NCI-H2196 (cell line): ENCODE results near the gene GTPBP2.

Source experiments
- DNase-seq: peaks from one replicate; lab custom pipeline; 2025; ENCODE audit not compliant: unreplicated experiment; lab: John Stamatoyannopoulos, UW

The GTPBP2 gene, protein sequence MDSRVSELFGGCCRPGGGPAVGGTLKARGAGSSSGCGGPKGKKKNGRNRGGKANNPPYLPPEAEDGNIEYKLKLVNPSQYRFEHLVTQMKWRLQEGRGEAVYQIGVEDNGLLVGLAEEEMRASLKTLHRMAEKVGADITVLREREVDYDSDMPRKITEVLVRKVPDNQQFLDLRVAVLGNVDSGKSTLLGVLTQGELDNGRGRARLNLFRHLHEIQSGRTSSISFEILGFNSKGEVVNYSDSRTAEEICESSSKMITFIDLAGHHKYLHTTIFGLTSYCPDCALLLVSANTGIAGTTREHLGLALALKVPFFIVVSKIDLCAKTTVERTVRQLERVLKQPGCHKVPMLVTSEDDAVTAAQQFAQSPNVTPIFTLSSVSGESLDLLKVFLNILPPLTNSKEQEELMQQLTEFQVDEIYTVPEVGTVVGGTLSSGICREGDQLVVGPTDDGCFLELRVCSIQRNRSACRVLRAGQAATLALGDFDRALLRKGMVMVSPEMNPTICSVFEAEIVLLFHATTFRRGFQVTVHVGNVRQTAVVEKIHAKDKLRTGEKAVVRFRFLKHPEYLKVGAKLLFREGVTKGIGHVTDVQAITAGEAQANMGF

DNA sequence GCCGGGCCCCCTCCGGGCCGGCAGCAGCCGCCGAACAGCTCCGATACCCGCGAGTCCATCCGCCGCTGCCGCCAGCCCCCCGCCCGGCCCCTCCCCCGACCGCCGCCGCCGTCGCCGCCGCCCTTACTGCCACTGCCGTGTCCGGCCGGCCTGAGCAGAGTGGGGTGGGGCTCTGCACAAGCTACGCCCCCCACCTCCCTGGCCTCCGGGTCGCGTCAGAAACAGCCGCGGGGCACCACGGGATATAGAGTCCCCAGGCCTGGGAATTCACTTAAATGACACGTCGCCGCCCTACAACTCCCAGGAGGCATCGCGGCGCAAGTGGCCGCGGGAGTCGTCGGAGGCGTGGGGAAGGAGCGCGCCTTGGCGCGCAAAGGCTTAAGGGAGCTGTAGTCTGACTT lies at the start of gene GTPBP2:
Gene GTPBP2 (minus strand): TSS at position 161 of the 401 bp plus-strand sequence. CDS start 102 bp downstream, at position 59.
- DNase-seq, result peak; percentile 99

DNA sequence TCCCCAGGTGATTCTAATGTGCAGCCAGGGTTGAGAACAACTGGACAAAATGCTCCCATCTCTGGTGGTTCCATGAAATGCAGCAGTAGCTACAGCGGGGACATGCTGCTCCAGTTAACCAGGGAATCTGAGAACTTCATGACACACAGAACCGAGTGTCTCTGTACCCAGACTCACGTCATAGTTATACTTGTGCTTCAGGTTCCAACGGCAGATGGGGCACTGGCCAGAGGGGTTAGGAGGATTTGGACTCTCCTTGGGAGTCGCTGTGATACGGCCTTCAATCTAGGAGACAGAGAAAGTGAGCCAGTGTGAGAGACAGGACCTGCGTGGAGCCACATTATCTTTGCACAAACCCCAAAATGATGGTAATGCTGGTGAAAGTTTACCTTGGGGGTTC lies 49.3 kb upstream of the GTPBP2 start:
- DNase-seq, result no peak

DNA sequence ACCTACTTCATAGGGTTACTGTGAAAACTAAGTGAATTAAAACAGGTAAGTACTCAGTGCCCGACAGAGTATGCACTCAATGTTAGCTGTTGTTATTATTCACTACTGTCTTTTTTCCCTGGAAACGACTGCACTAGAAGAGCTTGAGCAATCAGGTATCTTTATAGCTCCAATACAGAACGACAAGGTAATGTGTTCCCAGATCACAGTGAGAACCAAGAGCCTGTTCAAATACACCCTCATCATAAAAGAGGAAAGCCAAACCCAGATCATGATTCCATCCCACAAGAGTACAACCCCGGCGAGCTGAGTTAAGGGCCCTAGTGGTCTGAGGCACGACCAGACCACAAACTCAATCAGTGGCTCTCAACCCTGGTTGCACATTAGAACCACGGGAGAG lies 48.7 kb upstream of the GTPBP2 start:
- DNase-seq, result no peak

- no peak for DNase-seq
Measured at GRCh38 chr6:43676962-43677606, 48.0 kb upstream of the GTPBP2 start.

DNA sequence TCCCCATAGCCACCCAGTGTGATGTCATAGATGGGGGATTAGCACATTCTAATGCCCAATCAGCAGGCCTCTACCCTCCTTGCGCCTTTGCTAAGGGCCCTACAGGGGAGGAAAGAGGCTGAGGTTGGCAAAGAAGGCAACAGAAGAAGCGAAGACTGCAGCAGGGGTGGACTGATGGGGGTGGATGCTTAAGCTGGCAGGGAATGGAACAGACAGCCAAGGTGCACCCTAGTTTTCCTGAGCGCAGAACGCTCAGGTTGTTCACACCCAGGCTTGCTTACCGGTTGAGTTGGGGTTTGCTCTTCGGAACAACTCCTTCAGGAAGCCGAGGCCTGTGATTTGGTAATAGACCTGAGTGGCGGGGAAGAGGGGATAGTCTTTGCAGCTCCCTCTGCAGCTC lies 45.9 kb upstream of the GTPBP2 start:
- no peak for DNase-seq

- DNase-seq, result no peak
Measured at GRCh38 chr6:43674291-43674690, 45.2 kb upstream of the GTPBP2 start.

DNA sequence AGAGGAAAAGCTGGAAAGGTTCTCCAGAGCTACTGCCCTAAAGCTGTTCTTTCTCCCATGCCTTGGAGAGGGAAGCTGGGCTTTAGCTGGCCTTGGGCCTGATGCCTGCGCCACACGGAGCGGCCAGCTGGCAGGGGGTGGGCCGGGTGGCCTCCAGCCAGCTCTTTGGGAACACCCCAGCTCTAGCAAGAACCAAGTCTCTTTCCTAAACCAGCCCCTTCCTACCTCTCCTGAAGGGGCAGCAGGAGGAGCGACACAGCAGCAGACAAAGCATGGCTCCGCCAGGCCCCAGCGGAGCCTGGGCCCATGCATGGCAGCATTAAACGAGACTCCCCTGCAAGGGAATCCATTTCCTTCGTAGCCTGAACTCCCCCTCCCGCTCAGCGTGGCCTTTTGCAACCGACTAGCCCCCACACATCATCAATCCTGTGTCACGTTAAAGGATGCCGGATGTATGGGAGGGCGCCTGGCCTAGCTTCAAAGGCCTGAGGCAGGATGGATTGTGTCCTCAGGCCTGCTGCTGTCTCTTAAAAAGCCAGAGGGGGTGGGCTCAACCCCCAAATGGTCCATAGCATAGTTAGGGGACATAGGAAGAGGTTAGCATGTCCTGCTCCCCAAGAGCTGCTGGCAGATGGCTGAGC lies 44.5 kb upstream of the GTPBP2 start:
- DNase-seq, result no peak

DNA sequence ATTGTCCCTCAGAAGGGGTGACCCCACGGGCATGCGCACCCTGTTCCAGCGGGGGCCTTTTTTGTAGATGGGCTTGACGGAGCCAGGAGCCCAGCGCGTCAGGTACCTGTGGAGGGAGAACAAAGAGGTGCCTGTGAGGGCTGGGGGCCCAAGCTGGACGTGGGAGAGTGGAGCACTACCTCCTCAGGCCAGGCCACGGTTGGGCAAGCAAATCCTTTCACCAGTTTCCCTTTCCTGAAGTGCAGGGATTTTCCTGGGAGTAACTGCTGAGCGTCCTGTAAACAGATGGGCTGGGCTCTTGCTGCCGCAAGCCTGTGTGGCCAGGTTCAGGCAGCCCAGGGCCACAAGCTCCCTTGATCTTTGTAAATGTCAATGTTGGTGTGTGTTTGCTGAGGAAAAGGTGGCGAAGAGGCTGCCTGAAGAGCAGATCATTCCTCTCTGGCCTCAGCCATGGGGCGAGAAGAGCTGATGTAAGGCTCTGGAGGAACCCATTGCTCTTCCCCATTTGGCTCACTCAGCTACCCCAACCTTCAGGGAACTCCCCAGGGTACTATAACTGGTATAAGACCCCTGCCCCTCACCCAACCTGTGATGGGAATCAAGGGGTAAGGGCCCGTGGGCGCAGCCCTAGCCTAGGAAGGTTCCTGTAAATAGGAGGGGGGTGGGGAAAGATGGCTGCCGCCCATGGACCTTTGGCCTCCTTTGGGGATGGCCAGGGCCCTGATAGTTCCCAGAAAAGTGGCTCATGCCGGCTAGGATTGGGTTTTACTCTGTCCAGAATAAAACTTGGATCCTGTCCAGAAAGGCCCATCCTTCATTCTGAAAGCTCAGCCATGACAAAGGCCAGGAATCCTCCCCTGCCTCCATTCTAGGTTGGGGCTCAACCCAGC lies 43.0 kb upstream of the GTPBP2 start:
- DNase-seq, result no peak

GRCh38 chr6:43671011-43671800 lies 42.1 kb upstream of the GTPBP2 start:
- DNase-seq, result no peak

DNA sequence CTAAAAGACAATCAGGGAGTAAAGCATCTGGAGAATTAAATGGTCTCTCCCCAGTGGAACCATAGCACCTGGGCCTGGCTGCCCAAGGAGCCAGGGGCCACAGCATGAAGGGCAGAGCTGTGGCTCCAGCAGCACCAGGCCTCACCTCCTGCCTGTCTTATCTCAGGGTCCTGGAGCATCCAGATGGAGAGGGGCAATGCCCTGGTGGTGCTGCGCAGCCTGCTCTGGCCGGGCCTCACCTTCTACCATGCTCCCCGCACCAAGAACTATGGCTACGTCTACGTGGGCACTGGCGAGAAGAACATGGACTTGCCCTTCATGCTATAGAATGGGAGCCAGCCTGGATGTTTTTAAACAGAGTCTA lies 41.5 kb upstream of the GTPBP2 start:
- no peak for DNase-seq

- no peak for DNase-seq
Measured at GRCh38 chr6:43669922-43670622, 41.0 kb upstream of the GTPBP2 start.

GRCh38 chr6:43669050-43669921 lies 40.2 kb upstream of the GTPBP2 start:
- DNase-seq, result no peak

GRCh38 chr6:43668151-43669028 lies 39.3 kb upstream of the GTPBP2 start:
- peak; percentile 46 for DNase-seq

GRCh38 chr6:43667245-43668150 lies 38.4 kb upstream of the GTPBP2 start:
- peak; percentile 84 for DNase-seq

- no peak for DNase-seq
Measured at GRCh38 chr6:43666196-43666920, 37.3 kb upstream of the GTPBP2 start.

GRCh38 chr6:43665376-43665775 lies 36.3 kb upstream of the GTPBP2 start:
- DNase-seq, result no peak
